Left lobe of liver (tissue), 2 donors: Measurements from ENCODE around the gene ZIC2. TPM values are rescaled to one million over a fixed set of nuclear protein-coding genes. Genes with fewer than 3 reads are reported as not detected.
A peak's percentile ranks its signal among the peaks of the same experiment; 100 is the strongest.

Experiments
- ATAC-seq: fragments of 200-7000 bp; cut with Tn5 transposase; one replicate; pipeline ENCODE4 v1.9.1; 2020; ENCODE audit warnings: mild to moderate bottlenecking, moderate library complexity
- DNase-seq: peaks from one replicate; pipeline ENCODE4 v3.0.0-alpha.2; 2020; ENCODE audit warnings: low spot score
- total RNA-seq: library from RNA; stranded (reverse); gene quantifications from one replicate; pipeline ENCODE4 v1.2.1, GENCODE V29; 2021
- donor health status: DM: no; HTN: no; CAD: no; lungs with moderate emphysema.
- donor health status: DM: no; HTN: yes; CAD: no.

ZIC2 gene
- total RNA-seq, 1 donor from 2014 or later, result 0.38 TPM

- DNase-seq (no peak), ATAC-seq (no peak)
Measured at GRCh38 chr13:99959127-99959539, 22.5 kb upstream of the ZIC2 start.

DNA sequence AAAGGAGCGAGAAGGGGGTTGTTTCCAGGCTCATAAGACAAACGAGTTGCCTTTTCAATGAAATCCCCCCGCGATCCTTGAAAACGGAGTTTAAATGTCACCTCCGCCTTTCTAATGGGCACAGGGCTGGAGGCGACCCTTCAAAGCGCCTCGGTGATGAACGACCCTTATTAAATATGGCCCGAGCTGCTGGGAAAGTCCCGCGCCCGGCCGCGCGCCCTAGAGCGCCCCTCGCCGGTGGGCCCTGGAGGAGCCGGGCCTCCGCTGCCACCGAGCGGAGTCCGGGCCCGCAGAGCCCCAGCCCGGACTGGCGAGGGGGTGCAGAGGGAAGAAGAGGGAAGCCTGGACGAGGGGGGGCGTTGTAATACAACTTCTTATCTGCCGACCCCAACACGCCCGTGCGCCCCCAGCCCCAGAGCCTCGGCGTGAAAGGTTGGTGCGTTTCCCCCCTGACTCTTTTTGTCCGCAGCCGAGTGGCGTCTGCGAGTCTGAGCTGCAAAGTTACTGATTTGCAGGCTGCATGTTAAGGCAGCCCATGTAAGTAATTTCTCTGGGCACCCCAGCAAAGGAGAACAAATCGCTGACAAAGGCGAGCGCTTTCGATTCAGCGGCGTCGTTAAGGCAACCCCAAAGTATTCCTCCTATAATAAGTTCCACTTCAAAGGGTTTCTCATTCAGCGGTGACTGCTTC is 21.9 kb upstream of the ZIC2 start:
- DNase-seq, result no peak
- no peak for ATAC-seq

- ATAC-seq, result no peak
- peak; percentile 19 for DNase-seq
Measured at GRCh38 chr13:99960663-99961311, 20.8 kb upstream of the ZIC2 start.

DNA sequence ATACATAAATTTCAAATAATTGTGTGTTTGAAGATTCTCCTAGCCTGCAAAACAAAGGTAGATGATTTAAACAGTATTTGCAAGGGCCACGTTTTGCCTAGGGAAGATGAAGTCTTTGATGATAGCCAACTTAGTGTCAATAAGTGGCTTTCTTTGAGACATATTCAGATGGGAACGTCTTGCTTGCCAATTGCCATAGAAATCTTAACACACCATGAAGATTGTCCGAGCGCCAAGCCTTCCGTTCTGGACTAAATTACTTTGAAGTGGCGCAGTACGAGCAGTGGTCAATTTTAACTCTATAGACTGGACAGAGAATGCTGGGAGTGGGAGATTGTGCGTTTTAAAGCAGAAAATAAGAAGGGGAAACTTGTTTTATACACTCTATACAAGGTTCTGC is 19.9 kb upstream of the ZIC2 start:
- ATAC-seq (no peak), DNase-seq (no peak)

DNA sequence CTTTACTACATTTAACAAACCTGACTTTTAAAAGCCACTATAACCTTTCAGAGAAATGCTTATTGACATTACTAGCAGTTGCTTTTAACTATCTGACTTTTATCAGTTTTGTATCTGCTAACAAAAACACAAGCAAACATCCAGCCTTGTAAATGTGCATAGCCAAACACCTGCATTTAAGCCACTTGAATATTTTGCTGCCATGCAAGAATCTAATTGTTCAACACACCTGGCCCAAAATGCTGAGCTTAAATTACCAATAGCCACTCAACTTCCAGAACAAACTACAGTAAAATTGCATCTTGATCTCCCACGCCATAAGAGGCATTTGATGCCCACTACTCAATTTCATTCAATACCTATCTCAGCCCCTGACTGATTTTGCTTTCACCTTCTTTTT is 19.3 kb upstream of the ZIC2 start:
- ATAC-seq (no peak), DNase-seq (no peak)

DNA sequence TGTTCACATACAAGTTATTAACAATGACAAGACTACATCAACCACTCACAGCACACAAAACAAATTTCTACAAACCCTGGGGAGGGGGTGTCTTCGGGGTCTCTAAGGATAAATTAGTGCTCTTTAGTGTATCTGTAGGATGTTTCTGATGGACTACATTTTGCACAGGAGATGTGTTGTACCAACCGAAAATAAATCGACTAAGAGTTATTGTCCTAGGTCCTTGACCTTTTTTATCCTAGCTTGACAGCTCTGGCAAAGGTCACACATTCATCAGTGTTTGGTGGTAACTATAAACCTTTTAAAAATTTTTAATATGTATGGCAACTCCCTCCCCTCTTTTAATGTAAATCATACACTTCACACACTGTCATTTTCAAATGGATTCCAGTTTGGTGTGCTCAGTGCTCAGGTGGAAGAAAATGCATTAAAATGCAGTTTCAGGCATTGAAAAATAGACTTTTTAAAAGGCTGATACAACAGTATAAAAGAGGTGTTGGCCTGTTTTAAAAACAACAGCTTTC is 17.7 kb upstream of the ZIC2 start:
- no peak for ATAC-seq

GRCh38 chr13:99965329-99966000 is 16.1 kb upstream of the ZIC2 start:
- ATAC-seq (no peak), DNase-seq (no peak)

More for the DNA sequence above, 17.7 kb upstream of the ZIC2 start:
- DNase-seq, result no peak

- ATAC-seq (no peak), DNase-seq (no peak)
Measured at GRCh38 chr13:99966064-99966805, 15.3 kb upstream of the ZIC2 start.

DNA sequence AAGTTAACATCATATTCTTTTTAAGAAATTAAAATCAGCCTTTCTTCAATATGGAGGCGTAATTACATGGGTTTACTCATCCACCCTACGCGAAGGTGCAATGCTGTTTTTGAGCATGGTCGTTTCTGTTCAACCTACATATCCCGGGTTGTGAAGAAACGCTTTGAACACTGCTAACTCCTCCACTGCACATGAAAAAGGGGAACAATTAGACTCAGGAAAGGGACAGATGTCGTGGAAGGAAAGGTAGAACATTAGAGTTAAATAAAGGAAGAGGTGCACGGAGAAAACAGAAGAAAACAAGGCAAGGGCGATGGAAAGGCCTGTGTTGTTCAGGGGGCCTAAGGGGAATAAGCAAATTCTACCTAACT is 14.1 kb upstream of the ZIC2 start:
- DNase-seq (no peak), ATAC-seq (no peak)

GRCh38 chr13:99967869-99968520 is 13.6 kb upstream of the ZIC2 start:
- DNase-seq, result no peak
- ATAC-seq, result no peak

- no peak for DNase-seq
- ATAC-seq, result peak; percentile 40
Measured at GRCh38 chr13:99968521-99969452, 12.8 kb upstream of the ZIC2 start.

- no peak for DNase-seq
- ATAC-seq, result no peak
Measured at GRCh38 chr13:99969453-99969918, 12.1 kb upstream of the ZIC2 start.

DNA sequence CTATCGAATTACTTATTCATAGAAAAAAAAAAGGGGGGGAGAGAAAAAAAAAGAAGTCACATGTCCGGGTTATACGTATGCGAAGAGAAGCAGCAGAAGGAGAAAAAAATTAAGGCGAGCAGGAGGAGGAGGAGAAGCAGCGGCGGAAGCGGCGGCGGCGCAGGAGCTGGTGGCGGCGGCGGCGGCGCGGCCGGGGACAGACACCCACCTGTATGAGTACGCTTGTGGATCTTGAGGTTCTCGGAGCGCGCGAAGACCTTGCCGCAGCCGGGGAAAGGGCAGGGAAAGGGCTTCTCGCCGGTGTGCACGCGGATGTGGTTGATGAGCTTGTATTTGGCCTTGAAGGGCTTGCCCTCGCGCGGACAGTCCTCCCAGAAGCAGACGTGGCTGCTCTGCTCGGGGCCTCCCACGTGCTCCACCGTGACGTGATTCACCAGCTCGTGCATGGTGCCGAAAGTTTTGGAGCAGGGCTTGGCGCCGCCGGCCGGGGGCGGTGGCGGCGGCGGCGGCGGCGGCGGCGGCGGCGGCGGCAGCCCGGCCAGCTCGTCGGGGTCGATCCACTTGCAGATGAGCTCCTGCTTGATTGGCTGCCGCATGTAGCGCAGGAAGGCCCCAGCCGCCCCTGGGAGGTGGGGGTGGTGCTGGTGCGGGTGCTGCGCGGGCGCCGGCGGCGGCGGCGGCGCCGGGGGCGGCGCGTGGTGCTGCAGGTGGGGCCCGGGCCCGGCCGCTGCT is 11.5 kb upstream of the ZIC2 start:
- no peak for DNase-seq
- peak; percentile 19 for ATAC-seq

GRCh38 chr13:99970651-99971575 is 10.7 kb upstream of the ZIC2 start:
- peak; percentile 76 for ATAC-seq
- no peak for DNase-seq

- ATAC-seq (no peak), DNase-seq (no peak)
Measured at GRCh38 chr13:99971576-99972189, 9.9 kb upstream of the ZIC2 start, which contains the start of gene ZIC5. TSS of gene ZIC5 (minus strand) at chr13:99971767. CDS start at chr13:99971603, 164 bp downstream.

GRCh38 chr13:99972190-99972731 is 9.3 kb upstream of the ZIC2 start:
- no peak for DNase-seq
- no peak for ATAC-seq
